ENCODE results near the gene SUSD4.

- TF ChIP-seq, protein P1, sequence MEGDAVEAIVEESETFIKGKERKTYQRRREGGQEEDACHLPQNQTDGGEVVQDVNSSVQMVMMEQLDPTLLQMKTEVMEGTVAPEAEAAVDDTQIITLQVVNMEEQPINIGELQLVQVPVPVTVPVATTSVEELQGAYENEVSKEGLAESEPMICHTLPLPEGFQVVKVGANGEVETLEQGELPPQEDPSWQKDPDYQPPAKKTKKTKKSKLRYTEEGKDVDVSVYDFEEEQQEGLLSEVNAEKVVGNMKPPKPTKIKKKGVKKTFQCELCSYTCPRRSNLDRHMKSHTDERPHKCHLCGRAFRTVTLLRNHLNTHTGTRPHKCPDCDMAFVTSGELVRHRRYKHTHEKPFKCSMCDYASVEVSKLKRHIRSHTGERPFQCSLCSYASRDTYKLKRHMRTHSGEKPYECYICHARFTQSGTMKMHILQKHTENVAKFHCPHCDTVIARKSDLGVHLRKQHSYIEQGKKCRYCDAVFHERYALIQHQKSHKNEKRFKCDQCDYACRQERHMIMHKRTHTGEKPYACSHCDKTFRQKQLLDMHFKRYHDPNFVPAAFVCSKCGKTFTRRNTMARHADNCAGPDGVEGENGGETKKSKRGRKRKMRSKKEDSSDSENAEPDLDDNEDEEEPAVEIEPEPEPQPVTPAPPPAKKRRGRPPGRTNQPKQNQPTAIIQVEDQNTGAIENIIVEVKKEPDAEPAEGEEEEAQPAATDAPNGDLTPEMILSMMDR (conservative IDR thresholded peaks at IDR 0.05 in 1 of 2, IDR thresholded peaks at IDR 0.05 in 1 of 2; ENCODE audit: low read depth in 1 of 2, low read length in 2 of 2) = no peak
- no peak for TF ChIP-seq EZH2 (IDR thresholded peaks at IDR 0.05; ENCODE audit: low read length, missing control alignments)
Observed at GRCh38 chr1:223319905-223320580, 43.9 kb downstream of the SUSD4 start.
